GM19328 (cell line): ENCODE measurements around the gene BPIFB3.

Experiments used
- ATAC-seq: cut with Tn5 transposase; IDR thresholded peaks from one replicate; pipeline ENCODE4 v1.9.1; 2021; ENCODE audit warnings: mild to moderate bottlenecking, moderate library complexity; ENCODE audit not compliant: unreplicated experiment

Gene BPIFB3

DNA sequence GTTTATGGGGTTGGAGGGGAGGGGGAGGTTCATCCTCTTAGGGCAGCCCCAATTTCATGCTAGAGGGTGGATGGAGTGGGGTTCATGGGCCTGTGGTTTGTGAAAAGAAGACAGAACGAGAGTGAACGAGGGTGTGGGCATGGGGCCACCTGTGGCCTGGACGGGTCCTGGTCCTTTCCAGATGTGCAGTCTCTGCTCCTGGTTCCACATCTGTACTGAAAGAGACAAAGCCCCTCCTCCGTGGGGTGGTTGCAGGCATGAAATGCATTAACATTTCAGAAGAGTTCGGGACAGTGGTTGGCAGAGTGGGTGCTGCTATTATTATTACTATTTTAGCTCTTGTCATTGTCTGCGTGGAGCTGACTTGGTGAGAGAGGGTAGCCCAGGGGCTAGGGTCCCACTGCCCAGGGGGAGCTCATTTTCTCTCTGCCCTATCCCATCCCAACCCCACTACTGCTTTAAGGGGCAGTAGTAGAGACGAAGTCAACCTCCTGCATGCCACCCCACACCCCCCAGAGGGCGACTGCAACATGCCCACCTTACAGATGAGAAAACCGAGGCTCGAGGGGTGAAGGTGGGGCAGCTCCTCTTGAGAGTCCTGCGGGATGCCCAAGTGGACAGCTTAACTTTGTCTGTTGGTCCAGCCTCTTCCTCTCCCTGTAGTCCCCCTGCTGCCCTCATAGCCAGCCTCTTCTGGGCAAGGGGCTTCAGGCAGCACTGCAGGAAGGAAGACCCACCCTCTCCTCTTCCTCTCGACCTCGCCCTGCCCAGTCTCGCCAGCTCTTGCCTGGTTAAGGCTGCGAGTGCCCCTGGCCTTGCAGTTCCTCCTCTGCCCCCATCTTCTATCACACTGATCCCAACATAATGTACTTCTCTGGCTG is 37.8 kb upstream of the BPIFB3 start:
- no peak for ATAC-seq

DNA sequence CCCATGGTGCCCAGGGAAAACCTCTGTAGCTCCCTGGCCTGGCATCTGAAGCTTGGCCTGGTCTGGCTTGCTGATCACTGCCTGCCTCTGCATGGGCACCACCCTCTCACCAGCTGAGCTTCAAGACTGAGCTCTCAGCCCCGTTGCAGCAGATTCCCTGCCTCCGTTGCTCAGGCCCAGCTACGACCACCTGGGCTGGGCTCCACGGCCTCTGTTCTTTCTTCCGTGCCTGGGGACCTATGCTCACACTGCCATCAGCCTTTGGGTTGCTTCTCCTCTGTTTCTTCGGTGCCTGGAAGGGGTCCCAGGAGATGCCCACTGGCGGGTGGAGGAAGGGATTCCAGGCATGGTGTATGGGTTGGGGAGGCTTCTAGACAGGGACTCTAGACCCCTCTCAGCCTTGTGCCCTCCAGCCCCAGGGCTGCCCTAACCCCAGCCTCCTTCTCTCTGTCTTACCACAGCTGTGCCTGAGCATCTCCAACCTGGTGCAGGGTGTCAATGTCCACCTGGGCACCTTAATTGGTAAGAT is 37.1 kb upstream of the BPIFB3 start:
- ATAC-seq, result no peak

DNA sequence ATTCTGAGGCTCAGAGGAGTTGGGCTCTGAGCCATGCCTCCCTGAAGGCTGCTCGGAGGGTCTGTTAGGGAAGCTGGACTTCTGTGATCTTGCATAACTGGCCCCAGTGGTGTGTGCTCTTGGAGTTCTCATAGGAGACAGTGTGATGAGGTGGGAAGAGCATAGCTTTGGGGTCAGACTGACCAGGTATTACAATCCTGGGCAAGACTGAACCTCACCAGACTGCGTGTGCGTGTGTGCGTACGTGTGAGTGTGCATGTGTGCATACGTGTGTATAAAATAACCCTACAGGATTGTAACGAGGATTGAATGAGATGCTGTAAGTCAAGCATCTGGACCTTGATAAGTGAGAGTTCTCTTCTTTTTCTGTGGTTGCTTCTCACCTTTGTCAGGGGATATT is 36.2 kb upstream of the BPIFB3 start:
- no peak for ATAC-seq

- no peak for ATAC-seq
Observed at GRCh38 chr20:33018169-33018931, 35.4 kb upstream of the BPIFB3 start.

DNA sequence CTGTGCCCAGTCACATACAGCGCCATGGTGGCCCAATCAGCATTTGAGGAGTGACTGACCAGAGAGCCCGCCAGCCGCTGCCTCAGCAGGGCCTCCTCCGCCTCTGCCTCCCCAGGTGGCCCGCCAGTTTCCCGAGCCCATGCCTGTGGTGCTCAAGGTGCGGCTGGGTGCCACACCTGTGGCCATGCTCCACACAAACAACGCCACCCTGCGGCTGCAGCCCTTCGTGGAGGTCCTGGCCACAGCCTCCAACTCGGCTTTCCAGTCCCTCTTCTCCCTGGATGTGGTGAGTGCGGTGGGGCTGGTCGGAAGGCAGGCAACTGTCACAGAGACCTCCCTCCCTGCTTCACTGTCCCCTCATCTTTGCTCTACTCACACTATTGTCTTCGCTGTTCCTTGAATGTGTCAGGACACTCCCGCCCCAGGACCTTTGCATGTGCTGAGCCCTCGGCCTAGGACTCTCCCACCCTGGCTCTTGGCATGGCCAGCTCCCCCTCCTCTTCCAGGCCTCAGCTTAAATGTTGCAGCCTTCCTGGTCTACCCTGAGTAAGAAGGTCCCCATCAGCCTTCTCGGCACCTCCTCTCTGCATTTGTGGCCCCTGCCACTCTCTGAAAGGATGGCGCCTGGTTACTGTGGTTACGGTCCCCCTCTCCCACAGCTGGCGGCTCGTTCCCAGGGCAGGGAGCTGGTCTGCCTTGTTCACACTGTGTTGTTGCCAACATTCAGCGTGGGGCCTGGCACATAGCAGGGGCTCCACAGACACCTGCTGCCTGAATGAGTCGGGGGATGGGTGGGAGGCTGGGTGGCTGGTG is 34.0 kb upstream of the BPIFB3 start:
- no peak for ATAC-seq

- no peak for ATAC-seq
Observed at GRCh38 chr20:33020278-33021161, 33.2 kb upstream of the BPIFB3 start.

- ATAC-seq, result no peak
Observed at GRCh38 chr20:33021879-33022278, 31.8 kb upstream of the BPIFB3 start.

- ATAC-seq, result no peak
Observed at GRCh38 chr20:33022289-33022688, 31.4 kb upstream of the BPIFB3 start.

- ATAC-seq, result no peak
Observed at GRCh38 chr20:33022694-33023438, 30.8 kb upstream of the BPIFB3 start.

DNA sequence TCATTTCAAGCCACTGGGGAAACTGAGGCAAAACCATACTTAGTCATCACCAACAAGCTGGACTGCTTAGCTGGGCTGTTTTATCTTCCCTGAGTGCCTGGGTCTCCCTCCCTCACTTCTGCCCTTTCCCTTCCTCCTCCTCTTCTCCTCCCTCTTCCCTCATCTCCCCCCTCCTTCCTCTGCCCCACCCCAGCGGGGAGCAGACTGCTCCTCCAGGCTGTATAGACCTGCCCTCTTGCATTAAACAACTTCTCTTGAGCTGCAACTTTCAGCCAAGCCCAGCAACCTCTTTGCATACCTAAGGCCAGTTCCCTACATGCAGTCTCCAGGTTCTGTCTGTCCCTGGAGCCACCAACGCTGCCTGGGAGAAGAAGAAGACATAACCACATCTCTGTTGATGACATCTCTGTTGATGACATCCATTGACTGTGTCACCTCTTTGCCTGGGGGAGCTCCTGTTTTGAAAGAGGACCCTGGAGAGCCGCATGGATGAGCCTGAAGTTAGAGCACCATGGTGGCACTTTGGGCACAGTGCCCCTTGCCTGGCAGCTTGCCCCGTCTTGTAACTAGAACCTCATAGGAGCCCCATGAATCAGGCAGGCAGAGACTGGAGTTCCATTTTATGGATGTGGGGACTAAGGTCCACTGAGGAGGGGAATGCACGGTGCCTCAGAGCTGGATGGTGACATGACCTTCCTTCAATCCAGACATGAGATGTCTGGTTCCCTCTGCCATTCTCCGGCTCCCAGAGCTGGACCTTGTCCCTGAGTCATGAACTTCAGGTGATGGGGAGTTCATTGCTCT is 30.1 kb upstream of the BPIFB3 start:
- ATAC-seq, result no peak

DNA sequence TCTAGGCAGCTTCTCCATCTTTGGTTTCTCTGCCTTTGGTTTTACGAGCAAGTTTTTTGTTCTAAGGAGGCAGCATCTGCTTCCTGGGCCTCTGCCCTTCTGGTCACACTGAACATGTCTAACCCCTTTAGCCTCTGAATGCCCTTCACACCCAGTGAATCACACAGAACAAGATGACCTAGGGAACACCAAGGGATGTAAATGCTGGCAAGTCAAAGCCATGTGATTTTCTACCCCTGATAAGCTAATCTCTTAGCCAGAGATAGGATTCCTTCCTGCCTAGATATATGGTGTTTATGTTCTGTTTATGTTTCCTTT is 29.5 kb upstream of the BPIFB3 start:
- no peak for ATAC-seq

GRCh38 chr20:33024609-33025317 is 28.9 kb upstream of the BPIFB3 start:
- ATAC-seq, result no peak

GRCh38 chr20:33025318-33025876 is 28.3 kb upstream of the BPIFB3 start:
- no peak for ATAC-seq

DNA sequence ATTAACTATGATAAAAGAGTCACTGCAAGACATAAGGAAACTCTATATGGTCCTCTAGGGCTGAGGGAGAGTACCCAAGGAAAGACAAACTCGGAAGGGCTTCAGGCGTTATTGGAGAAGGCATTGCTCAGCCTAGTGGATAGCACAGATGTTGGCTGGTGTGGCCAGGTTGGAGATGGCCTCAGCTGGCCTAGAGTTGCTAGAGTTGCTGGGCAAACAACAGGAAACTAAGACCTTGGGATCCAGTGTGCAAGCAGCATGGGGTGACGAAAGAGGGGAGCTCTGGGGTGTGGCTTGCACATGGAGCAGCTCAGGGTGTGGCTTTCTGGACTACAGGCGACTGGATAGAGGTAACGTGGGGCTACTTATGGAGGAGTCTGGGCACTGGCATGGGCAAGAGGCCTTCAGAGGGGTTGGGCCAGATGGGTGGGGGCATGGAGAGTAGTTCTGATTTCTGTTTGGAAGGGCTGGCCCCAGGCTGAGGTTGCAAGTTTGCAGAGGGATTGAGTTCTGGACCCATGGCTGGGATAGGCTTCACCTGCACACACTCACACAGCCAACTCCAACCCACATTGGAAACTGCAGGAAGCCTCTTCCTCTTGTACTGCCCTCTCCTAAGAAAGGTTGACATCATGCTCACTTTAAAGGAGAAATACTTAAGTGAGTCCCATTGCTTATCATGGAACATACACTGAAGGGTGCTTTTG is 27.5 kb upstream of the BPIFB3 start:
- no peak for ATAC-seq

DNA sequence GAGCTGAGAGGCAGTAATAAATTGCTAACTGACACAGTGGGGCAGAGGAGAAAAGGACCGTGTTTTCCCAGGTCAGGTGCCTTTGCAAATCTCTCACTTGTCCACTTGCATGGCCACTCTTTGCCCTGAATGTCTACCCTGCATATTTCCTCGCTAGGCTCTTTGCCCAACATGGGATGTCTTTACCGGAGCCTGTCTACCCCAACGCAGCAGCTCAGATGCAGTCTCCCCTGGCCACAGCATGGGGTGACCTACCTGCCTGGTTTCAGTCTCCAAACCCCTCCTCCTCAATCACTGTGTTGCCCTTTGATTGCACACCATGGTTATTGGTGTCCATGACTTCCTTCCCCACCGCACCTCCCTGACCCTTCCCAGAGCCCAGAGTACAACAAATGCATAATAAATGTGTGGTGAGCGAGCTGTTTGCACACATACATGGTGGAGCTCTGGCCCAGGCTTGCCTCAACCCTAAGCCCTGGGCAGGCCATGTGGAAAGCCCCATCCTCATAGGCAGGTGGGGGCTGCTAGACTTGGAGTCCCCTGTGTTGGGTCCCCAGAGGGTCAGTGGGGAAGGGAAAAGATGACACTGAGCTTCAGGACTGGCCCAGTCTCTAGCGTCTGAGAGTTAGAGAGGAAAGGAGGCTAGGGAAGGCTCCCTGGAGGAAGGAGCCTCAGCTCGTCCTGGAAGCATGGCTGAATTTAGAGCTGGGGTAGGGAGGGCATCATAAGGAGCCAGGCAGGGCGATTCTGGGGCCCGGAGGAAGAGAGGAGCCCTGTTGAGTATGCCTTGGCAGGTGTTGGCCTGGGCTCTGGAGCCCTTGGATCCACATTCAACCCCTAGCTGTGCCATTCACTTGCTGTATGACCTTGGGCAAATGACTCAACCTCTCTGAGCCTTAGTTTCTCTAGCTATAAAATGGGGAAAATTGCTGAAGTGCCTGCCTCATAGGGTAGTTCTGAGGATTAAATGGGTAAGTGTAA is 26.6 kb upstream of the BPIFB3 start:
- ATAC-seq, result no peak
